HL-60/S4 treated with phorbol 12-myristate 13-acetate at 8.2 ng/mL for 4 days and 3 days (cell line): ENCODE data around the gene CEACAM8.
"Not testable (repeated sequence)": the region's sequence is repeated elsewhere in the genome, so short reads cannot be mapped to it uniquely, and the experiment has no call there.

ENCODE experiments used
- in situ Hi-C: fragments of 300-500 bp; cut with MboI; formaldehyde crosslinking; loops from 2 replicates; pipeline ENCODE4 v1.15.0; 2022; ENCODE audit warnings: low sequenced_read_pairs

The CEACAM8 gene

GRCh38 chr19:42594617-42595489, at the start of gene CEACAM8:
Gene CEACAM8, minus strand, starts transcription at chr19:42594924. Its CDS starts 96 bp downstream, at chr19:42594828.
- in situ Hi-C loops, result no loop called here

- in situ Hi-C loops, result not testable (repeated sequence)
Measured at GRCh38 chr19:42639324-42640092, 44.8 kb upstream of the CEACAM8 start.

- in situ Hi-C loops, result no loop called here
Measured at GRCh38 chr19:42635233-42635539, 40.5 kb upstream of the CEACAM8 start.

- in situ Hi-C loops, result no loop called here
Measured at GRCh38 chr19:42634409-42635232, 39.9 kb upstream of the CEACAM8 start.

GRCh38 chr19:42629191-42629590, 34.5 kb upstream of the CEACAM8 start:
- in situ Hi-C loops, result no loop called here

GRCh38 chr19:42628411-42629140, 33.9 kb upstream of the CEACAM8 start:
- in situ Hi-C loops, result no loop called here

GRCh38 chr19:42627916-42628315, 33.2 kb upstream of the CEACAM8 start:
- in situ Hi-C loops, result no loop called here

GRCh38 chr19:42626181-42626580, 31.5 kb upstream of the CEACAM8 start:
- in situ Hi-C loops, result no loop called here

- in situ Hi-C loops, result no loop called here
Measured at GRCh38 chr19:42619271-42619670, 24.5 kb upstream of the CEACAM8 start.

GRCh38 chr19:42613666-42614065, 18.9 kb upstream of the CEACAM8 start:
- in situ Hi-C loops, result no loop called here

- in situ Hi-C loops, result not testable (repeated sequence)
Measured at GRCh38 chr19:42610401-42610915, 15.7 kb upstream of the CEACAM8 start.

GRCh38 chr19:42606660-42607351, 12.1 kb upstream of the CEACAM8 start:
- in situ Hi-C loops, result no loop called here

- in situ Hi-C loops, result no loop called here
Measured at GRCh38 chr19:42601811-42602443, 7.2 kb upstream of the CEACAM8 start.

- in situ Hi-C loops, result no loop called here
Measured at GRCh38 chr19:42596391-42597072, 1.8 kb upstream of the CEACAM8 start.

- in situ Hi-C loops, result no loop called here
Measured at GRCh38 chr19:42595550-42596172, 937 bp upstream of the CEACAM8 start.

- in situ Hi-C loops, result no loop called here
Measured at GRCh38 chr19:42589792-42590191, 4.9 kb downstream of the CEACAM8 start.

- in situ Hi-C loops, result no loop called here
Measured at GRCh38 chr19:42584466-42584865, 10.3 kb downstream of the CEACAM8 start.

- in situ Hi-C loops, result no loop called here
Measured at GRCh38 chr19:42577016-42577415, 17.7 kb downstream of the CEACAM8 start.
